HepG2 (cell line): ENCODE data around the gene HIPK2. TPM values are rescaled to one million over a fixed set of nuclear protein-coding genes. Genes with fewer than 3 reads are reported as not detected.

Source experiments
- CENPBD1 ChIP-seq: sonication (generic); formaldehyde crosslinking; IDR thresholded peaks from 2 replicates; pipeline ENCODE4 v1.8.0; 2022; ENCODE audit warnings: missing genetic modification reagents, low read depth, mild to moderate bottlenecking, borderline replicate concordance
- DNMT3B ChIP-seq: conservative IDR thresholded peaks from 2 replicates; pipeline ENCODE4 v1.6.1; 2016; ENCODE audit warnings: missing biosample characterization, control low read depth
- ELF4 ChIP-seq: sonication (generic); formaldehyde crosslinking; IDR thresholded peaks from 2 replicates; pipeline ENCODE4 v1.5.0; 2020; ENCODE audit warnings: missing genetic modification reagents, mild to moderate bottlenecking, moderate library complexity, borderline replicate concordance
- GABPA ChIP-seq, 2 experiments: IDR thresholded peaks; 2 replicates each; pipeline ENCODE4 v1.6.1; 2011 to 2016; ENCODE audit warnings: low read depth in 2 of 2, low read length in 1 of 2, missing biosample characterization in 1 of 2, missing genetic modification characterization in 1 of 2
- GPBP1L1 ChIP-seq: sonication (generic); formaldehyde crosslinking; IDR thresholded peaks from 2 replicates; pipeline ENCODE4 v1.5.0; 2020; ENCODE audit warnings: mild to moderate bottlenecking, missing genetic modification reagents
- IKZF1 ChIP-seq: fragments of 450-650 bp; IDR thresholded peaks from 2 replicates; pipeline ENCODE4 v1.7.1; 2016
- NFIC ChIP-seq: IDR thresholded peaks from 2 replicates; pipeline ENCODE4 v1.6.1; 2012; ENCODE audit warnings: mild to moderate bottlenecking, low read length, inconsistent platforms
- POLR2G ChIP-seq: fragments of 200-400 bp; formaldehyde crosslinking; IDR thresholded peaks from 2 replicates; pipeline ENCODE4 v1.6.1; 2018; ENCODE audit warnings: mild to moderate bottlenecking, low read depth, low read length, moderate library complexity
- TFE3 ChIP-seq: IDR thresholded peaks from 2 replicates; pipeline ENCODE4 v1.6.1; 2016
- ZBTB33 ChIP-seq: sonication (generic); formaldehyde crosslinking; IDR thresholded peaks from 2 replicates; pipeline ENCODE4 v1.4.0; 2020; ENCODE audit warnings: missing genetic modification reagents
- ZNF432 ChIP-seq: sonication (generic); formaldehyde crosslinking; IDR thresholded peaks from 2 replicates; pipeline ENCODE4 v1.5.0; 2020; ENCODE audit warnings: missing genetic modification reagents, mild to moderate bottlenecking, borderline replicate concordance
- ZNF510 ChIP-seq: sonication (generic); formaldehyde crosslinking; IDR thresholded peaks from 2 replicates; pipeline ENCODE4 v1.4.0; 2020; ENCODE audit warnings: low read depth, mild to moderate bottlenecking, missing genetic modification reagents
- ZNF607 ChIP-seq: sonication (generic); formaldehyde crosslinking; IDR thresholded peaks from 2 replicates; pipeline ENCODE4 v1.5.1; 2020; ENCODE audit warnings: missing genetic modification reagents, mild to moderate bottlenecking, borderline replicate concordance
- ZNF646 ChIP-seq: sonication (generic); formaldehyde crosslinking; IDR thresholded peaks from 2 replicates; pipeline ENCODE4 v1.9.0; 2021; ENCODE audit warnings: mild to moderate bottlenecking, missing genetic modification reagents
- ZNF720 ChIP-seq: sonication (generic); formaldehyde crosslinking; IDR thresholded peaks from 2 replicates; pipeline ENCODE4 v1.4.0; 2020; ENCODE audit warnings: missing genetic modification reagents
- polyA plus RNA-seq, 8 experiments: library from polyadenylated mRNA; depleted of rRNA in 3 of 8; stranded (reverse) in 7 of 8; unstranded in 1 of 8; fragments of >200 nt; fragmentation: Illumina TruSeq in 4 of 8; extraction: Trizol in 4 of 8; gene quantifications; 2 replicates each; pipeline versions ENCODE4 v1.2.1 to v1.2.3, GENCODE V29; 2011 to 2016; ENCODE audit warnings: low read depth in 4 of 8, missing spikeins in 1 of 8, mixed read lengths in 1 of 8; ENCODE audit not compliant: insufficient read depth in 1 of 8
- total RNA-seq, 5 experiments: library from RNA; depleted of rRNA; stranded (reverse); fragments of >200 nt; fragmentation: Illumina TruSeq; extraction: Trizol; gene quantifications; 2 replicates each; pipeline ENCODE4 v1.2.3, GENCODE V29; 2016; ENCODE audit warnings: low read depth in 1 of 5

Gene HIPK2
- total and polyA plus RNA-seq, 2 of the 13 experiments (the other 11 are each of a cell fraction or from before 2014, with no cell fraction given): 14.4 to 20.2 TPM

- TF ChIP-seq ZNF646 (CRISPR knock-in tag) (no peak), ZNF607 (CRISPR knock-in tag) (no peak), ZBTB33 (CRISPR knock-in tag) (no peak), TFE3 (CRISPR knock-in tag) (peak; percentile 34; the same call in 1 of the 2 replicates), GPBP1L1 (CRISPR knock-in tag) (no peak), ZNF720 (CRISPR knock-in tag) (no peak), CENPBD1 (no peak), ZNF432 (CRISPR knock-in tag) (no peak), IKZF1 (no peak), NFIC (peak; percentile 79; the same call in 1 of the 2 replicates), ELF4 (CRISPR knock-in tag) (no peak), ZNF510 (CRISPR knock-in tag) (no peak), GABPA (IDR thresholded peaks at IDR 0.05; ENCODE audit: low read depth, low read length) (no peak), GABPA (CRISPR knock-in tag; IDR thresholded peaks at IDR 0.05; ENCODE audit: low read depth) (0 out of 2 replicates have a peak, but pooled peaks have one; percentile 15), POLR2G (no peak), DNMT3B (CRISPR knock-in tag) (no peak)
Observed at GRCh38 chr7:139679731-139680594, 97.8 kb downstream of the HIPK2 start (continued).
